Neural cell (in vitro differentiated cells): ENCODE data around the gene ZNF200. TPM values are rescaled to one million over a fixed set of nuclear protein-coding genes. Genes with fewer than 3 reads are reported as not detected.

Experiments
- H2AFZ ChIP-seq: fragments of 200-600, 300-800 bp; sonication (generic), shearing (Covaris generic); 2 replicates; pipeline ENCODE4 v1.6.0; 2014; ENCODE audit warnings: low read depth, mild to moderate bottlenecking, antibody characterized with exemption, low read length, moderate library complexity
- H3F3A ChIP-seq: fragments of 200-600 bp; shearing (Covaris generic); 2 replicates; pipeline ENCODE4 v1.6.1; 2016; ENCODE audit warnings: mild to moderate bottlenecking, moderate library complexity, mixed read lengths, antibody characterized with exemption, low read length; ENCODE audit not compliant: insufficient read depth, poor library complexity, severe bottlenecking
- H3K27ac ChIP-seq: fragments of 200-600, 300-800 bp; sonication (generic), shearing (Covaris generic); 2 replicates; pipeline ENCODE4 v1.5.1; 2014; ENCODE audit warnings: mild to moderate bottlenecking, low read length, moderate library complexity
- H3K27me3 ChIP-seq: fragments of 300-800, 200-600 bp; sonication (generic), shearing (Covaris generic); 2 replicates; pipeline ENCODE4 v1.6.0; 2014; ENCODE audit warnings: mild to moderate bottlenecking, low read depth, low read length, moderate library complexity; ENCODE audit not compliant: insufficient read depth
- H3K36me3 ChIP-seq: fragments of 300-800, 200-600 bp; sonication (generic), shearing (Covaris generic); 2 replicates; pipeline ENCODE4 v1.5.1; 2014; ENCODE audit warnings: mild to moderate bottlenecking, antibody characterized with exemption, low read length, moderate library complexity; ENCODE audit not compliant: insufficient read depth
- H3K4me2 ChIP-seq: fragments of 300-800, 200-600 bp; sonication (generic), shearing (Covaris generic); 2 replicates; pipeline ENCODE4 v1.6.0; 2014; ENCODE audit warnings: mild to moderate bottlenecking, low read length
- H3K4me3 ChIP-seq: fragments of 300-800, 200-600 bp; sonication (generic), shearing (Covaris generic); 2 replicates; pipeline ENCODE4 v1.5.1; 2014; ENCODE audit warnings: mild to moderate bottlenecking, low read length, moderate library complexity
- H3K79me2 ChIP-seq: fragments of 200-600 bp; shearing (Covaris generic); replicated peaks from 2 replicates; pipeline ENCODE4 v1.6.0; 2014; ENCODE audit warnings: mild to moderate bottlenecking, low read length, moderate library complexity; ENCODE audit not compliant: insufficient read depth
- H3K9ac ChIP-seq: fragments of 300-800, 200-600 bp; sonication (generic), shearing (Covaris generic); 2 replicates; pipeline ENCODE4 v1.6.1; 2016; ENCODE audit warnings: mild to moderate bottlenecking, low read length, mixed read lengths
- H3K9me2 ChIP-seq: fragments of 200-600 bp; shearing (Covaris generic); 2 replicates; pipeline ENCODE4 v1.6.1; 2016; ENCODE audit warnings: mild to moderate bottlenecking, low read length, mixed read lengths; ENCODE audit not compliant: insufficient read depth
- H3K9me3 ChIP-seq: fragments of 200-600, 300-800 bp; sonication (generic), shearing (Covaris generic); 2 replicates; pipeline ENCODE4 v1.6.1; 2016; ENCODE audit warnings: mild to moderate bottlenecking, mixed run types, low read length, moderate library complexity, mixed read lengths
- H4K20me1 ChIP-seq: fragments of 200-600 bp; shearing (Covaris generic); 2 replicates; pipeline ENCODE4 v1.6.1; 2016; ENCODE audit warnings: mild to moderate bottlenecking, mixed run types; ENCODE audit not compliant: insufficient read depth
- EP300 ChIP-seq: fragments of 450-650 bp; conservative IDR thresholded peaks from 2 replicates; pipeline ENCODE4 v1.6.1; 2014; ENCODE audit warnings: antibody characterized with exemption, mild to moderate bottlenecking, moderate library complexity; ENCODE audit not compliant: poor library complexity, severe bottlenecking
- EZH2 ChIP-seq: fragments of 200-600, 300-800 bp; shearing (Covaris generic), sonication (generic); IDR thresholded peaks from 2 replicates; pipeline ENCODE4 v1.6.1; 2014; ENCODE audit warnings: antibody characterized with exemption, low read length, borderline replicate concordance, mild to moderate bottlenecking; ENCODE audit not compliant: insufficient read depth, poor library complexity, severe bottlenecking
- MXI1 ChIP-seq: fragments of 450-650 bp; conservative IDR thresholded peaks from 2 replicates; pipeline ENCODE4 v1.6.1; 2014; ENCODE audit warnings: antibody characterized with exemption, mild to moderate bottlenecking; ENCODE audit not compliant: poor library complexity, severe bottlenecking
- POLR2AphosphoS5 ChIP-seq: IDR thresholded peaks from 2 replicates; pipeline ENCODE4 v1.6.1; 2012
- RAD21 ChIP-seq: fragments of 450-650 bp; conservative IDR thresholded peaks from 2 replicates; pipeline ENCODE4 v1.6.1; 2014; ENCODE audit warnings: antibody characterized with exemption, mild to moderate bottlenecking, moderate library complexity
- SMC3 ChIP-seq: fragments of 450-650 bp; conservative IDR thresholded peaks from 2 replicates; pipeline ENCODE4 v1.6.1; 2014; ENCODE audit warnings: antibody characterized with exemption, mild to moderate bottlenecking, moderate library complexity; ENCODE audit not compliant: poor library complexity
- TAF1 ChIP-seq: IDR thresholded peaks from 2 replicates; pipeline ENCODE4 v1.6.1; 2012; ENCODE audit warnings: low read depth
- polyA plus RNA-seq: library from polyadenylated mRNA; depleted of rRNA; stranded (reverse); fragments of >200 nt; gene quantifications from 2 replicates; pipeline ENCODE4 v1.2.3, GENCODE V29; 2014
- TF ChIP-seq, protein P1 (sequence below): fragments of 450-650 bp; IDR thresholded peaks from 2 replicates; pipeline ENCODE4 v1.5.1; 2014; ENCODE audit warnings: antibody characterized with exemption, mild to moderate bottlenecking, moderate library complexity; ENCODE audit not compliant: poor library complexity, severe bottlenecking
- TF ChIP-seq, protein P2 (sequence below): IDR thresholded peaks from 2 replicates; pipeline ENCODE4 v1.6.1; 2012; ENCODE audit warnings: borderline replicate concordance

The ZNF200 gene
- polyA plus RNA-seq, 1 donor from 2014 or later: 20.8 TPM

DNA sequence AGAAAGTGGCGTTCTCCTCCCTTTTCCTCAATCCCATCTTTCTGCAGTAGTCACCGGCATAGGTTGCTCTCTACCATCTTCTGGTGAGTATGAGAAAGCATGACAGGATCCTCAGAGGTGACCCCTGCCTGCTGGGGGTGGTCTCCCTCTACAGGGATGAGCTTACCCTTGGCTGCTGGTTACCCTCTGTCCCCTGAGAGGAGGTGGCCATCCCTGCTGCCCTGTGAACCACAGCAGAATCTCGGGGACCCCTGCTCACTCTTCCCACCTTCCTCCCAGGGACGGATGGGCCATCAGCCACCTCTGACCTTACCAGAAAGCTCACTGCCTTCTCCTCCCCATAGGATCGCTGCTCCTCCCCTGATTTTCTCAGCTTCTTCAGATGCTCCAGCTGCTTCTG is 13.6 kb upstream of the ZNF200 start:
- no peaks in the 10 kb centered on the region for H3K79me2 ChIP-seq
- no peaks in the 10 kb centered on the region for H3K9me3 ChIP-seq
- no peak overlapping the region for H2AFZ ChIP-seq
- H3K9ac ChIP-seq: no peak overlapping the region
- no peak overlapping the region for H3K4me3 ChIP-seq
- no peaks in the 10 kb centered on the region for H3K9me2 ChIP-seq
- TF ChIP-seq TAF1: no peak
- no peak for TF ChIP-seq SMC3
- TF ChIP-seq MXI1: no peak
- no peak for TF ChIP-seq EP300
- TF ChIP-seq, protein P1, sequence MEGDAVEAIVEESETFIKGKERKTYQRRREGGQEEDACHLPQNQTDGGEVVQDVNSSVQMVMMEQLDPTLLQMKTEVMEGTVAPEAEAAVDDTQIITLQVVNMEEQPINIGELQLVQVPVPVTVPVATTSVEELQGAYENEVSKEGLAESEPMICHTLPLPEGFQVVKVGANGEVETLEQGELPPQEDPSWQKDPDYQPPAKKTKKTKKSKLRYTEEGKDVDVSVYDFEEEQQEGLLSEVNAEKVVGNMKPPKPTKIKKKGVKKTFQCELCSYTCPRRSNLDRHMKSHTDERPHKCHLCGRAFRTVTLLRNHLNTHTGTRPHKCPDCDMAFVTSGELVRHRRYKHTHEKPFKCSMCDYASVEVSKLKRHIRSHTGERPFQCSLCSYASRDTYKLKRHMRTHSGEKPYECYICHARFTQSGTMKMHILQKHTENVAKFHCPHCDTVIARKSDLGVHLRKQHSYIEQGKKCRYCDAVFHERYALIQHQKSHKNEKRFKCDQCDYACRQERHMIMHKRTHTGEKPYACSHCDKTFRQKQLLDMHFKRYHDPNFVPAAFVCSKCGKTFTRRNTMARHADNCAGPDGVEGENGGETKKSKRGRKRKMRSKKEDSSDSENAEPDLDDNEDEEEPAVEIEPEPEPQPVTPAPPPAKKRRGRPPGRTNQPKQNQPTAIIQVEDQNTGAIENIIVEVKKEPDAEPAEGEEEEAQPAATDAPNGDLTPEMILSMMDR: no peak
- H3K27me3 ChIP-seq: no peaks in the 10 kb centered on the region
- no peaks in the 10 kb centered on the region for H3K36me3 ChIP-seq
- H4K20me1 ChIP-seq: no peaks in the 10 kb centered on the region
- no peaks in the 10 kb centered on the region for H3F3A ChIP-seq
- no peak overlapping the region for H3K27ac ChIP-seq
- no peak overlapping the region for H3K4me2 ChIP-seq

DNA sequence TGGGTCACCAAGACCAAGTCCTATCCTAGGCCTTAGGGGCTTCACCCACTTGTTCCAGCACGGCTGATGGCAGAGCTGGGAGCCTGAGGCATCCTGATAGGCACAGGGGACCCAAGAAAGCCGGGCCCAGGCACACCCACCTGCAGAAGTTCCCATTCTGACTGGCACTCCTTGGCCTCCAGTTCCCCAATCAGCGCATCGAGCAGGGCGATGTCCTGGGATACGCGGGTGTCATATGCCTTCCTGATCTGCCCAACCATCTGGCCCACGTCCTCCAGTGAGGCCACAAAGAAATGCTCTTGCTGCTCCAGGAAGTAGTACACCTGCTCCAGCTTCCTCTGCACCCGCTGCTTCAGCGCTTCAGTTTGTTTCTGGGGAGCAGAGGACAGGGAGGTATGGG is 11.9 kb upstream of the ZNF200 start:
- Histone ChIP-seq H3K9me2 (no peaks in the 10 kb centered on the region), H3K4me3 (no peak overlapping the region), H4K20me1 (no peaks in the 10 kb centered on the region), H3F3A (no peaks in the 10 kb centered on the region), H3K79me2 (no peaks in the 10 kb centered on the region), H3K27ac (no peak overlapping the region), H3K4me2 (no peak overlapping the region), H3K27me3 (no peaks in the 10 kb centered on the region), H2AFZ (no peak overlapping the region), H3K9me3 (no peaks in the 10 kb centered on the region), H3K36me3 (no peaks in the 10 kb centered on the region), H3K9ac (no peak overlapping the region)
- TF ChIP-seq EZH2: no peak
- no peak for TF ChIP-seq POLR2AphosphoS5
- no peak for TF ChIP-seq MXI1
- TF ChIP-seq TAF1: no peak
- TF ChIP-seq SMC3: no peak
- TF ChIP-seq, protein P2, sequence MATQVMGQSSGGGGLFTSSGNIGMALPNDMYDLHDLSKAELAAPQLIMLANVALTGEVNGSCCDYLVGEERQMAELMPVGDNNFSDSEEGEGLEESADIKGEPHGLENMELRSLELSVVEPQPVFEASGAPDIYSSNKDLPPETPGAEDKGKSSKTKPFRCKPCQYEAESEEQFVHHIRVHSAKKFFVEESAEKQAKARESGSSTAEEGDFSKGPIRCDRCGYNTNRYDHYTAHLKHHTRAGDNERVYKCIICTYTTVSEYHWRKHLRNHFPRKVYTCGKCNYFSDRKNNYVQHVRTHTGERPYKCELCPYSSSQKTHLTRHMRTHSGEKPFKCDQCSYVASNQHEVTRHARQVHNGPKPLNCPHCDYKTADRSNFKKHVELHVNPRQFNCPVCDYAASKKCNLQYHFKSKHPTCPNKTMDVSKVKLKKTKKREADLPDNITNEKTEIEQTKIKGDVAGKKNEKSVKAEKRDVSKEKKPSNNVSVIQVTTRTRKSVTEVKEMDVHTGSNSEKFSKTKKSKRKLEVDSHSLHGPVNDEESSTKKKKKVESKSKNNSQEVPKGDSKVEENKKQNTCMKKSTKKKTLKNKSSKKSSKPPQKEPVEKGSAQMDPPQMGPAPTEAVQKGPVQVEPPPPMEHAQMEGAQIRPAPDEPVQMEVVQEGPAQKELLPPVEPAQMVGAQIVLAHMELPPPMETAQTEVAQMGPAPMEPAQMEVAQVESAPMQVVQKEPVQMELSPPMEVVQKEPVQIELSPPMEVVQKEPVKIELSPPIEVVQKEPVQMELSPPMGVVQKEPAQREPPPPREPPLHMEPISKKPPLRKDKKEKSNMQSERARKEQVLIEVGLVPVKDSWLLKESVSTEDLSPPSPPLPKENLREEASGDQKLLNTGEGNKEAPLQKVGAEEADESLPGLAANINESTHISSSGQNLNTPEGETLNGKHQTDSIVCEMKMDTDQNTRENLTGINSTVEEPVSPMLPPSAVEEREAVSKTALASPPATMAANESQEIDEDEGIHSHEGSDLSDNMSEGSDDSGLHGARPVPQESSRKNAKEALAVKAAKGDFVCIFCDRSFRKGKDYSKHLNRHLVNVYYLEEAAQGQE: no peak
- TF ChIP-seq EP300: no peak
- TF ChIP-seq, protein P1: no peak
- TF ChIP-seq RAD21: no peak
